HEK293 (cell line): ENCODE results near the gene LCN6.

Experiments used
- CTCF ChIA-PET: fragments of 350-600 bp; formaldehyde crosslinking; extraction: SDS; loops from one replicate; lab custom pipeline; 2021; ENCODE audit warnings: antibody characterized with exemption; lab: Yijun Ruan, JAX
- POLR2A ChIA-PET: fragments of 300-600 bp; formaldehyde crosslinking; extraction: SDS; loops from one replicate; lab custom pipeline; 2020; ENCODE audit warnings: antibody characterized with exemption, inconsistent platforms; lab: Yijun Ruan, JAX
- H3K27ac ChIP-seq: fragments of 200-500 bp; sonication (Bioruptor generic); 2 replicates; pipeline ENCODE4 v1.5.1; 2014; ENCODE audit warnings: low read depth, low read length, control low read depth, inconsistent platforms; ENCODE audit errors: extremely low read depth
- H3K36me3 ChIP-seq, 2 experiments: fragments of 200-500 bp in 1 of 2; sonication (Bioruptor generic) in 1 of 2; 1 replicate in 1 of 2; 2 replicates in 1 of 2; pipeline ENCODE4 v1.5.1; 2014 to 2017; ENCODE audit warnings: inconsistent platforms in 2 of 2, low read length in 2 of 2; ENCODE audit not compliant: control insufficient read depth in 2 of 2, insufficient read depth in 1 of 2
- H3K4me1 ChIP-seq: fragments of 200-500 bp; sonication (Bioruptor generic); 2 replicates; pipeline ENCODE4 v1.5.1; 2014; ENCODE audit warnings: mild to moderate bottlenecking, low read length, inconsistent platforms; ENCODE audit not compliant: control insufficient read depth, insufficient read depth
- H3K4me3 ChIP-seq: 2 replicates; pipeline ENCODE4 v1.5.1; 2011; ENCODE audit warnings: low read depth, mild to moderate bottlenecking, control low read depth, low read length, moderate library complexity
- H3K9me3 ChIP-seq: fragments of 200-500 bp; sonication (Bioruptor generic); 2 replicates; pipeline ENCODE4 v1.5.1; 2014; ENCODE audit warnings: low read depth, low read length, inconsistent platforms; ENCODE audit not compliant: control insufficient read depth, insufficient read depth
- GLIS2 ChIP-seq: fragments of 450-650 bp; formaldehyde crosslinking; IDR thresholded peaks from 2 replicates; pipeline ENCODE4 v1.5.1; 2016; ENCODE audit warnings: missing biosample characterization, missing genetic modification characterization
- MZF1 ChIP-seq: fragments of 450-650 bp; formaldehyde crosslinking; IDR thresholded peaks from 2 replicates; pipeline ENCODE4 v1.5.1; 2017; ENCODE audit warnings: missing biosample characterization, missing genetic modification characterization, borderline replicate concordance
- RBAK ChIP-seq: fragments of 450-650 bp; formaldehyde crosslinking; IDR thresholded peaks from 2 replicates; pipeline ENCODE4 v1.5.1; 2016; ENCODE audit warnings: missing biosample characterization, missing genetic modification characterization
- ZBTB48 ChIP-seq: fragments of 450-650 bp; formaldehyde crosslinking; IDR thresholded peaks from 2 replicates; pipeline ENCODE4 v1.5.1; 2016; ENCODE audit warnings: missing biosample characterization, missing genetic modification characterization
- ZNF174 ChIP-seq: fragments of 450-650 bp; formaldehyde crosslinking; IDR thresholded peaks from 2 replicates; pipeline ENCODE4 v1.5.0; 2017; ENCODE audit warnings: missing biosample characterization, mild to moderate bottlenecking, missing genetic modification characterization
- ZNF248 ChIP-seq: fragments of 450-650 bp; formaldehyde crosslinking; IDR thresholded peaks from 2 replicates; pipeline ENCODE4 v1.5.1; 2017; ENCODE audit warnings: missing biosample characterization, missing genetic modification characterization
- ZNF324 ChIP-seq: fragments of 450-650 bp; formaldehyde crosslinking; IDR thresholded peaks from 2 replicates; pipeline ENCODE4 v1.5.1; 2016; ENCODE audit warnings: missing biosample characterization, missing genetic modification characterization
- ZNF335 ChIP-seq: fragments of 450-650 bp; formaldehyde crosslinking; conservative IDR thresholded peaks from 2 replicates; pipeline ENCODE4 v1.5.1; 2016; ENCODE audit warnings: missing biosample characterization, missing genetic modification characterization
- ZNF391 ChIP-seq: fragments of 450-650 bp; formaldehyde crosslinking; IDR thresholded peaks from 2 replicates; pipeline ENCODE4 v1.5.1; 2016; ENCODE audit warnings: low read depth, missing biosample characterization, missing genetic modification characterization, borderline replicate concordance
- ZNF544 ChIP-seq: fragments of 450-650 bp; formaldehyde crosslinking; IDR thresholded peaks from 2 replicates; pipeline ENCODE4 v1.5.0; 2017; ENCODE audit warnings: missing biosample characterization, missing genetic modification characterization
- ZNF600 ChIP-seq: fragments of 450-650 bp; formaldehyde crosslinking; IDR thresholded peaks from 2 replicates; pipeline ENCODE4 v1.5.1; 2016; ENCODE audit warnings: missing biosample characterization, missing genetic modification characterization
- ZNF747 ChIP-seq: fragments of 450-650 bp; formaldehyde crosslinking; IDR thresholded peaks from 2 replicates; pipeline ENCODE4 v1.5.1; 2016; ENCODE audit warnings: missing biosample characterization, missing genetic modification characterization
- ZNF776 ChIP-seq: fragments of 450-650 bp; formaldehyde crosslinking; IDR thresholded peaks from 2 replicates; pipeline ENCODE4 v1.5.0; 2017; ENCODE audit warnings: missing biosample characterization, missing genetic modification characterization, borderline replicate concordance
- ZNF785 ChIP-seq: fragments of 450-650 bp; formaldehyde crosslinking; IDR thresholded peaks from 2 replicates; pipeline ENCODE4 v1.5.1; 2016; ENCODE audit warnings: missing biosample characterization, missing genetic modification characterization
- TF ChIP-seq, protein P1 (sequence below): fragments of 450-650 bp; formaldehyde crosslinking; IDR thresholded peaks from 2 replicates; pipeline ENCODE4 v1.5.1; 2016; ENCODE audit warnings: missing biosample characterization, missing genetic modification characterization
- TF ChIP-seq, protein P2 (sequence below): fragments of 450-650 bp; formaldehyde crosslinking; conservative IDR thresholded peaks from 2 replicates; pipeline ENCODE4 v1.5.1; 2016; ENCODE audit warnings: low read depth, missing biosample characterization, missing genetic modification characterization
- TF ChIP-seq, protein P3 (sequence below): fragments of 450-650 bp; formaldehyde crosslinking; IDR thresholded peaks from 2 replicates; pipeline ENCODE4 v1.5.1; 2017; ENCODE audit warnings: missing biosample characterization, missing genetic modification characterization

Gene LCN6

DNA sequence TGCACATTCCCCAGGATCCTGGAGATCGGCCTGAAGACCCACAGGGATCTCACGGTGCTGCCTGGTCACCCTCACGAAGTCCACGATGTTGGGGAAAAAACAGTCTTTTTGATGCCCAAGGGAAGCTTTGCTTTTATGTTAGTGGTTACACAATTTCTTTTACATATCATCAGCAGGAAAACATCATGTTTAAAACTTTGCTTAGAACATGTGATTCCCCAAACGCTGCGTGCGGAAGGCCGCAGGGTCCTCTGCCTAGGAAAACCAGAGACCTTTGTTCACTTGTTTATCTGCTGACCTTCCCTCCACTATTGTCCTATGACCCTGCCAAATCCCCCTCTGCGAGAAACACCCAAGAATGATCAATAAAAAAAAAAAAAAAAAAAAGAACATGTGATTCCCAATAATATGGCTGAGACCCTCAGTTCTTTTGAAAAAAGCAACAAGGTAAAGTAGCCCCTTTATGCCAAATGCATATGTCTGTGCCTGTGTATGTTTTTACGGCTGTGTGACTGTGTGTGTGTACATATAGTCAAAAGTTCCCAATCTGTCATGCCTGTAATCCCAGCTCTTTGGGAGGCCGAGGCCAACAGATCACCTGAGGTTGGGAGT is 49.6 kb downstream of the LCN6 start:
- no peak for TF ChIP-seq ZBTB48 (tag by site-specific recombination)
- no peak for TF ChIP-seq ZNF174 (tag by site-specific recombination)
- TF ChIP-seq, protein P1, sequence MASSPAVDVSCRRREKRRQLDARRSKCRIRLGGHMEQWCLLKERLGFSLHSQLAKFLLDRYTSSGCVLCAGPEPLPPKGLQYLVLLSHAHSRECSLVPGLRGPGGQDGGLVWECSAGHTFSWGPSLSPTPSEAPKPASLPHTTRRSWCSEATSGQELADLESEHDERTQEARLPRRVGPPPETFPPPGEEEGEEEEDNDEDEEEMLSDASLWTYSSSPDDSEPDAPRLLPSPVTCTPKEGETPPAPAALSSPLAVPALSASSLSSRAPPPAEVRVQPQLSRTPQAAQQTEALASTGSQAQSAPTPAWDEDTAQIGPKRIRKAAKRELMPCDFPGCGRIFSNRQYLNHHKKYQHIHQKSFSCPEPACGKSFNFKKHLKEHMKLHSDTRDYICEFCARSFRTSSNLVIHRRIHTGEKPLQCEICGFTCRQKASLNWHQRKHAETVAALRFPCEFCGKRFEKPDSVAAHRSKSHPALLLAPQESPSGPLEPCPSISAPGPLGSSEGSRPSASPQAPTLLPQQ, result no peak
- TF ChIP-seq ZNF785, result no peak
- TF ChIP-seq, protein P2, sequence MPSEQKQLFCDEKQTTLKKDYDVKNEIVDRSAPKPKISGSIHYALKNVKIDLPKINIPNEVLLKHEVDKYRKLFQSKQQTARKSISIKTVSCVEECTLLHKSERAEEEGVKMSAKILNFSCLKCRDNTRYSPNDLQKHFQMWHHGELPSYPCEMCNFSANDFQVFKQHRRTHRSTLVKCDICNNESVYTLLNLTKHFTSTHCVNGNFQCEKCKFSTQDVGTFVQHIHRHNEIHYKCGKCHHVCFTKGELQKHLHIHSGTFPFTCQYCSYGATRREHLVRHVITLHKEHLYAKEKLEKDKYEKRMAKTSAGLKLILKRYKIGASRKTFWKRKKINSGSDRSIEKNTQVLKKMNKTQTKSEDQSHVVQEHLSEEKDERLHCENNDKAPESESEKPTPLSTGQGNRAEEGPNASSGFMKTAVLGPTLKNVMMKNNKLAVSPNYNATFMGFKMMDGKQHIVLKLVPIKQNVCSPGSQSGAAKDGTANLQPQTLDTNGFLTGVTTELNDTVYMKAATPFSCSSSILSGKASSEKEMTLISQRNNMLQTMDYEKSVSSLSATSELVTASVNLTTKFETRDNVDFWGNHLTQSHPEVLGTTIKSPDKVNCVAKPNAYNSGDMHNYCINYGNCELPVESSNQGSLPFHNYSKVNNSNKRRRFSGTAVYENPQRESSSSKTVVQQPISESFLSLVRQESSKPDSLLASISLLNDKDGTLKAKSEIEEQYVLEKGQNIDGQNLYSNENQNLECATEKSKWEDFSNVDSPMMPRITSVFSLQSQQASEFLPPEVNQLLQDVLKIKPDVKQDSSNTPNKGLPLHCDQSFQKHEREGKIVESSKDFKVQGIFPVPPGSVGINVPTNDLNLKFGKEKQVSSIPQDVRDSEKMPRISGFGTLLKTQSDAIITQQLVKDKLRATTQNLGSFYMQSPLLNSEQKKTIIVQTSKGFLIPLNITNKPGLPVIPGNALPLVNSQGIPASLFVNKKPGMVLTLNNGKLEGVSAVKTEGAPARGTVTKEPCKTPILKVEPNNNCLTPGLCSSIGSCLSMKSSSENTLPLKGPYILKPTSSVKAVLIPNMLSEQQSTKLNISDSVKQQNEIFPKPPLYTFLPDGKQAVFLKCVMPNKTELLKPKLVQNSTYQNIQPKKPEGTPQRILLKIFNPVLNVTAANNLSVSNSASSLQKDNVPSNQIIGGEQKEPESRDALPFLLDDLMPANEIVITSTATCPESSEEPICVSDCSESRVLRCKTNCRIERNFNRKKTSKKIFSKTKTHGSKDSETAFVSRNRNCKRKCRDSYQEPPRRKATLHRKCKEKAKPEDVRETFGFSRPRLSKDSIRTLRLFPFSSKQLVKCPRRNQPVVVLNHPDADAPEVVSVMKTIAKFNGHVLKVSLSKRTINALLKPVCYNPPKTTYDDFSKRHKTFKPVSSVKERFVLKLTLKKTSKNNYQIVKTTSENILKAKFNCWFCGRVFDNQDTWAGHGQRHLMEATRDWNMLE, result no peak
- TF ChIP-seq GLIS2, result no peak
- CTCF ChIA-PET, result interaction anchor here (0.9 to 3.0 kb wide), 3 partner anchors 26 to 348 kb away, joined by 3 to 18 read pairs (median 5); no protein-coding TSS in a partner anchor

DNA sequence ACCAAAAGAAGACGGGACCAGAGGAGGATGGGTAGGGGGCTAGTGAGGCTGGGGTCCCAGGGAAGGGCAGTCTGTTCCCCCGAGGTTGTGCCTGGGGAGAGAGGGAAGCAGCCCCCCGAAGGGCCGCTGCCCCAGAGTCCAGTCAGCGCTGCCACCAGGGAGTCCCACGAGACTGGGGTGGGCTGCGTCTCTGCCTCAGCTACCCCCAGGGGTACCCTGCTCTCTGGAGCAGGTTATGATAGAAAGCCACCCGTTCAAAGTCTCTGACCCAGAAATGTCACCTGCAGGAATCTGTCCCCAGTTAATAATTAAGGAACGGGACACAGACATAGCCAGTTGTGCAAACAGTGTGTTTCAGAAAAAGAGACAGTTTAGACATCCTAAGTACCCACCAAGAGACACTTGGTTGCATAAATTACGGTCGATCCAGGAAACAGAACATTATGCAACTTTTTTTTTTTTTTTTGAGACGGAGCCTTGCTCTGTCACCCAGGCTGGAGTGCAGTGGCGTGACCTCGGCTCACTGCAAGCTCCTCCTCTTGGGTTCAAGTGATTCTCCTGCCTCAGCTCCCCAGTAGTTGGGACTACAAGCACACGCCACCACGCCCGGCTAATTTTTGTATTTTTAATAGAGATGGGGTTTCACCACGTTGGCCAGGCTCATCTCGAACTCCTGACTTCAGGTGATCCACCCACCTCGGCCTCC is 50.4 kb downstream of the LCN6 start:
- H3K4me3 ChIP-seq, result no peak overlapping the region
- no peaks in the 10 kb centered on the region for H3K4me1 ChIP-seq
- no peaks in the 10 kb centered on the region for H3K36me3 ChIP-seq
- TF ChIP-seq ZNF747, result no peak
- TF ChIP-seq ZNF544 (tag by site-specific recombination), result no peak
- TF ChIP-seq MZF1 (tag by site-specific recombination), result no peak
- no peak for TF ChIP-seq ZNF324 (tag by site-specific recombination)
- TF ChIP-seq ZNF776 (tag by site-specific recombination), result no peak
- no peak for TF ChIP-seq ZNF391 (tag by site-specific recombination)
- TF ChIP-seq ZNF600, result no peak; the same call in 1 of the 2 replicates
- no peak for TF ChIP-seq RBAK (tag by site-specific recombination)
- no peak for TF ChIP-seq ZNF335 (tag by site-specific recombination)
- TF ChIP-seq, protein P3, sequence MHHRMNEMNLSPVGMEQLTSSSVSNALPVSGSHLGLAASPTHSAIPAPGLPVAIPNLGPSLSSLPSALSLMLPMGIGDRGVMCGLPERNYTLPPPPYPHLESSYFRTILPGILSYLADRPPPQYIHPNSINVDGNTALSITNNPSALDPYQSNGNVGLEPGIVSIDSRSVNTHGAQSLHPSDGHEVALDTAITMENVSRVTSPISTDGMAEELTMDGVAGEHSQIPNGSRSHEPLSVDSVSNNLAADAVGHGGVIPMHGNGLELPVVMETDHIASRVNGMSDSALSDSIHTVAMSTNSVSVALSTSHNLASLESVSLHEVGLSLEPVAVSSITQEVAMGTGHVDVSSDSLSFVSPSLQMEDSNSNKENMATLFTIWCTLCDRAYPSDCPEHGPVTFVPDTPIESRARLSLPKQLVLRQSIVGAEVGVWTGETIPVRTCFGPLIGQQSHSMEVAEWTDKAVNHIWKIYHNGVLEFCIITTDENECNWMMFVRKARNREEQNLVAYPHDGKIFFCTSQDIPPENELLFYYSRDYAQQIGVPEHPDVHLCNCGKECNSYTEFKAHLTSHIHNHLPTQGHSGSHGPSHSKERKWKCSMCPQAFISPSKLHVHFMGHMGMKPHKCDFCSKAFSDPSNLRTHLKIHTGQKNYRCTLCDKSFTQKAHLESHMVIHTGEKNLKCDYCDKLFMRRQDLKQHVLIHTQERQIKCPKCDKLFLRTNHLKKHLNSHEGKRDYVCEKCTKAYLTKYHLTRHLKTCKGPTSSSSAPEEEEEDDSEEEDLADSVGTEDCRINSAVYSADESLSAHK (tag by site-specific recombination), result no peak
- TF ChIP-seq ZNF248 (tag by site-specific recombination), result no peak
- POLR2A ChIA-PET, result interaction anchor here (0.6 to 1.0 kb wide), 3 partner anchors 21 to 46 kb away, joined by 4 to 6 read pairs (median 4); no protein-coding TSS in a partner anchor
- no peaks in the 10 kb centered on the region for H3K9me3 ChIP-seq
- H3K27ac ChIP-seq, result no peak overlapping the region
- CTCF ChIA-PET, result interaction anchor here (0.6 to 3.0 kb wide), 5 partner anchors 13 to 349 kb away, joined by 3 to 18 read pairs (median 3); no protein-coding TSS in a partner anchor

More for the DNA sequence above, 49.6 kb downstream of the LCN6 start:
- H3K4me1 ChIP-seq, result no peaks in the 10 kb centered on the region
- H3K36me3 ChIP-seq, result no peaks in the 10 kb centered on the region
- H3K27ac ChIP-seq, result no peak overlapping the region
- no peaks in the 10 kb centered on the region for H3K9me3 ChIP-seq
- H3K4me3 ChIP-seq, result no peak overlapping the region
- POLR2A ChIA-PET, result interaction anchor here (0.7 to 1.0 kb wide), 2 partner anchors 20 to 29 kb away, joined by 3 to 4 read pairs; no protein-coding TSS in a partner anchor
